WTC11 (cell line): Measurements from ENCODE around the gene TFB2M.

Source experiments
- CTCF ChIP-seq: fragments of 200-600 bp; IDR thresholded peaks from 2 replicates; pipeline ENCODE4 v1.8.0; 2022; ENCODE audit warnings: antibody characterized with exemption
- E2F4 ChIP-seq: sonication (generic); formaldehyde crosslinking; IDR thresholded peaks from 2 replicates; pipeline ENCODE4 v1.8.1; 2022; ENCODE audit warnings: low read depth, mild to moderate bottlenecking, moderate library complexity, missing genetic modification reagents, borderline replicate concordance

- TF ChIP-seq CTCF (no peak), E2F4 (CRISPR knock-in tag) (no peak)
Observed at GRCh38 chr1:246577082-246577719, 11.1 kb upstream of the TFB2M start.
